ENCODE measurements around the gene CDKAL1. TPM values are rescaled to one million over a fixed set of nuclear protein-coding genes. Genes with fewer than 3 reads are reported as not detected.

Gene CDKAL1
- total and polyA plus RNA-seq, 8 donors: 3.4 to 36.7 (median 10.4) TPM

DNA sequence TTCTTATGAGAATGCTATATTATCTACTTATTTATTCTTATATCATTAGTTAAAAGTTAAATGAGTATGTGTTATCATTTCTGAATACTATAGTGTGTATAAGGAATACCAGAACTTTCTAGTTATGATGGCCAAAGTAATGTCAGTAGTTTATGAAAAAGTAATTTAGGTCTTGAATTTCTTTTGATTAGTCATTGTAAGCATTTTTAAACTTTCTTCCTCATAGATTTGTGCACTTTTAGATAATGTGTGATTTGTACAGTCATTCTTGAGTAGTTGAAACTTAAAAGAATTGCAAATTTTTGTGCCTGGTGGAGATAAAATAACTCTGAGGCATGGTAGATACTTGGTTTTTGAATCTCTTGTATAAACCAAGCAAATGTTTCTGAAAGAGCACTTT lies 311.3 kb downstream of the CDKAL1 start:
- Histone ChIP-seq H3K9me3 (no peaks in the 10 kb centered on the region), H3K4me3 (no peak overlapping the region), H3K36me3 (no peaks in the 10 kb centered on the region), H3K27me3 (no peaks in the 10 kb centered on the region), H3K4me1 (peaks cover 0 to 8% (median 3%) of the 10 kb centered on the region in 4 donors), H3K27ac (no peak overlapping the region)
- intact Hi-C loops (cut with DNase I; ENCODE audit: low total_unique reads): no loop called here
- DNase-seq: no peak
- TF ChIP-seq POLR2AphosphoS5 (IDR thresholded peaks at IDR 0.05): no peak
- no peak for TF ChIP-seq POLR2A (IDR thresholded peaks at IDR 0.05)
- TF ChIP-seq EP300 (IDR thresholded peaks at IDR 0.05): no peak
- TF ChIP-seq, protein P1, sequence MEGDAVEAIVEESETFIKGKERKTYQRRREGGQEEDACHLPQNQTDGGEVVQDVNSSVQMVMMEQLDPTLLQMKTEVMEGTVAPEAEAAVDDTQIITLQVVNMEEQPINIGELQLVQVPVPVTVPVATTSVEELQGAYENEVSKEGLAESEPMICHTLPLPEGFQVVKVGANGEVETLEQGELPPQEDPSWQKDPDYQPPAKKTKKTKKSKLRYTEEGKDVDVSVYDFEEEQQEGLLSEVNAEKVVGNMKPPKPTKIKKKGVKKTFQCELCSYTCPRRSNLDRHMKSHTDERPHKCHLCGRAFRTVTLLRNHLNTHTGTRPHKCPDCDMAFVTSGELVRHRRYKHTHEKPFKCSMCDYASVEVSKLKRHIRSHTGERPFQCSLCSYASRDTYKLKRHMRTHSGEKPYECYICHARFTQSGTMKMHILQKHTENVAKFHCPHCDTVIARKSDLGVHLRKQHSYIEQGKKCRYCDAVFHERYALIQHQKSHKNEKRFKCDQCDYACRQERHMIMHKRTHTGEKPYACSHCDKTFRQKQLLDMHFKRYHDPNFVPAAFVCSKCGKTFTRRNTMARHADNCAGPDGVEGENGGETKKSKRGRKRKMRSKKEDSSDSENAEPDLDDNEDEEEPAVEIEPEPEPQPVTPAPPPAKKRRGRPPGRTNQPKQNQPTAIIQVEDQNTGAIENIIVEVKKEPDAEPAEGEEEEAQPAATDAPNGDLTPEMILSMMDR (IDR thresholded peaks at IDR 0.05): no peak

GRCh38 chr6:20846602-20847028 lies 312.4 kb downstream of the CDKAL1 start:
- Histone ChIP-seq H3K27ac (no peak overlapping the region), H3K4me3 (no peak overlapping the region), H3K36me3 (no peaks in the 10 kb centered on the region), H3K27me3 (no peaks in the 10 kb centered on the region), H3K9me3 (no peaks in the 10 kb centered on the region), H3K4me1 (peaks cover 0 to 8% (median 3%) of the 10 kb centered on the region in 4 donors)
- 15 to 50% (median 28%) methylated on average over 1 of the region's 1 CpG for WGBS, 5 donors
- TF ChIP-seq, protein P1 (IDR thresholded peaks at IDR 0.05): no peak
- TF ChIP-seq POLR2A (IDR thresholded peaks at IDR 0.05) (no peak), EP300 (IDR thresholded peaks at IDR 0.05) (no peak), POLR2AphosphoS5 (IDR thresholded peaks at IDR 0.05) (no peak)
- DNase-seq: no peak
- intact Hi-C loops (cut with DNase I; ENCODE audit: low total_unique reads): no loop called here

DNA sequence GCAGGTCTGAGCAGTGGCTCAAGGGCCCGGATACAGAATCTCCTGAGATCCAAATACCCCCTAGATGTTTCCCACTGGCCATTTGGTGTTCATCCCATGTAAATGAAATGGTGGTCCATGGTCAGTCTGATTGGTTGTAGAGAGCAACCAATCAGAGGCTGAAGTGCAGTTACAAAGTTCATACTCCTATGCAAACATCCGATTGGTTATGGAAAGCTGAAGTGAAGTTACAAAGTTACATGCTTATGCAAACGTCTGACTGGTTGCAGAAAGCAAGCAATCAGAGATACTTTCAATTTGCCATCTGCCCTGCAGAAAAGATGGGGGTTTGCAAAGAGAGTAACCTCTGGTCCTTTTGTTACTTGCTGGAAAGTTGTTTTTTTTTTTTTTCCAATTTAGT lies 313.6 kb downstream of the CDKAL1 start:
- H3K27ac ChIP-seq: no peak overlapping the region
- DNase-seq: no peak
- no peak overlapping the region for H3K4me3 ChIP-seq
- H3K36me3 ChIP-seq: no peaks in the 10 kb centered on the region
- WGBS, 5 donors: 60 to 69% (median 65%) methylated on average over 3 of the region's 3 CpGs
- H3K4me1 ChIP-seq: peaks cover 0 to 8% (median 5%) of the 10 kb centered on the region in 4 donors
- TF ChIP-seq POLR2A (IDR thresholded peaks at IDR 0.05) (no peak), EP300 (IDR thresholded peaks at IDR 0.05) (no peak), POLR2AphosphoS5 (IDR thresholded peaks at IDR 0.05) (no peak)
- TF ChIP-seq, protein P1 (IDR thresholded peaks at IDR 0.05): no peak
- intact Hi-C loops (cut with DNase I; ENCODE audit: low total_unique reads): no loop called here
- no peaks in the 10 kb centered on the region for H3K9me3 ChIP-seq
- no peaks in the 10 kb centered on the region for H3K27me3 ChIP-seq

DNA sequence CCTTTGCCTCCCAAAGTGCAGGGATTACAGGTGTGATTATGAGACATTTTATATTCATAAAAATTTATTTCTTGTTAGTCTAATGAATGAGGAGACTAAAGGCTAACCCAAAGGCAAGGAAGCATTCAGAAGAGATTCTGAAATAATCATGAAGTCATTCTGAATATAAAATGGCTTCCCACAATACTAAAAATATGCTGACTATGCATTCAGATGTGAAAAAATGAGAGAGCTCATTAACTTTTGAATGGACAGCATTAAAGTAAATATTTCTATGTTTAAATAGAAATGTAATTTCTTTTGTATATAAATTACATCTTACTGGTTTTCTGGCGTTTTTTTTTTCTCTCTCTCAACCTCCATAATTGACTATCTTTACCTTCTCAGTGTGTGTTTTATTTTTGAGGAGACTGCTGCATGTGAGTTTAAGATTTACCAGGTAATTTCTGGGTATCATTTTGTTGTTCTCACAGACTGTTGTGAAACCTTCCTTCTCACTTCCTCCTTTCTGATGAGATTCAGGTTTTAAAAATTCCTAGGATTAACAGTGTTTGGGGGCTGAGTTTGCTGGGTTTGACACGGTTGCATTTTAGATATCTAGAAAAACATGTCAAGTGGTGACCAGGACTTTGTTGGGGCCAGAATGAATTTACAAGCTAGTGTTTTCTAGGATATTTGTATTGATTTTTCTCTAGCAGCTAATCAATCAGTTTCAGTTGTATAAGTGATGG lies 316.6 kb downstream of the CDKAL1 start:
- DNase-seq: no peak
- no peak overlapping the region for H3K27ac ChIP-seq
- no peaks in the 10 kb centered on the region for H3K36me3 ChIP-seq
- no peaks in the 10 kb centered on the region for H3K9me3 ChIP-seq
- no peaks in the 10 kb centered on the region for H3K27me3 ChIP-seq
- TF ChIP-seq POLR2AphosphoS5 (IDR thresholded peaks at IDR 0.05) (no peak), POLR2A (IDR thresholded peaks at IDR 0.05) (no peak), EP300 (IDR thresholded peaks at IDR 0.05) (no peak)
- TF ChIP-seq, protein P1 (IDR thresholded peaks at IDR 0.05): no peak
- 75 to 87% (median 80%) methylated on average over 2 of the region's 2 CpGs for WGBS, 5 donors
- peaks cover 0 to 10% (median 7%) of the 10 kb centered on the region in 4 donors for H3K4me1 ChIP-seq
- no peak overlapping the region for H3K4me3 ChIP-seq
- intact Hi-C loops (cut with DNase I; ENCODE audit: low total_unique reads): no loop called here
